NCI-H460 (cell line): ENCODE measurements around the gene LARP1. TPM values are rescaled to one million over a fixed set of nuclear protein-coding genes. Genes with fewer than 3 reads are reported as not detected.
A peak's percentile ranks its signal among the peaks of the same experiment; 100 is the strongest.

Experiments
- DNase-seq: peaks from one replicate; pipeline ENCODE4 v3.0.0-alpha.2; 2016; ENCODE audit warnings: low read depth; ENCODE audit errors: extremely low read depth
- total RNA-seq: library from RNA; depleted of rRNA; stranded (reverse); fragments of >200 nt; shearing (Covaris generic); gene quantifications from 2 replicates; pipeline ENCODE4 v1.2.3, GENCODE V29; 2014

The LARP1 gene
- total RNA-seq, 1 experiment from 2014 or later, result 79.8 TPM

GRCh38 chr5:154849264-154849785 lies 94.1 kb downstream of the LARP1 start:
- DNase-seq, result no peak

GRCh38 chr5:154849791-154850201 lies 94.6 kb downstream of the LARP1 start:
- no peak for DNase-seq

- no peak for DNase-seq
These were observed 95.3 kb downstream of the LARP1 start, which contains the start of gene FAXDC2 for GRCh38 chr5:154850255-154851062. FAXDC2 (minus strand) TSS chr5:154850603; CDS start chr5:154838178, 12,425 bp downstream.

GRCh38 chr5:154851351-154851750 lies 96.2 kb downstream of the LARP1 start:
- no peak for DNase-seq

- peak; percentile 96 for DNase-seq
These were observed 102.5 kb downstream of the LARP1 start for GRCh38 chr5:154857530-154858296.

GRCh38 chr5:154858297-154858971 lies 103.3 kb downstream of the LARP1 start, which contains the start of gene CNOT8:
CNOT8 (plus strand) TSS chr5:154858627; CDS start chr5:154863279, 4,652 bp downstream.
- DNase-seq, result peak; percentile 97

GRCh38 chr5:154858972-154859871 lies 104.0 kb downstream of the LARP1 start:
- no peak for DNase-seq

- DNase-seq, result no peak
These were observed 104.9 kb downstream of the LARP1 start for GRCh38 chr5:154860123-154860522.

GRCh38 chr5:154860765-154861164 lies 105.6 kb downstream of the LARP1 start:
- DNase-seq, result no peak

- no peak for DNase-seq
These were observed 106.8 kb downstream of the LARP1 start for GRCh38 chr5:154861946-154862345.

GRCh38 chr5:154862766-154863165 lies 107.6 kb downstream of the LARP1 start:
- no peak for DNase-seq

- no peak for DNase-seq
These were observed 108.3 kb downstream of the LARP1 start for GRCh38 chr5:154863291-154864080.

- no peak for DNase-seq
These were observed 110.4 kb downstream of the LARP1 start for GRCh38 chr5:154865466-154866184.

- DNase-seq, result no peak
These were observed 111.7 kb downstream of the LARP1 start for GRCh38 chr5:154866841-154867240.
